ENCODE data around the gene CCT3.

The CCT3 gene

DNA sequence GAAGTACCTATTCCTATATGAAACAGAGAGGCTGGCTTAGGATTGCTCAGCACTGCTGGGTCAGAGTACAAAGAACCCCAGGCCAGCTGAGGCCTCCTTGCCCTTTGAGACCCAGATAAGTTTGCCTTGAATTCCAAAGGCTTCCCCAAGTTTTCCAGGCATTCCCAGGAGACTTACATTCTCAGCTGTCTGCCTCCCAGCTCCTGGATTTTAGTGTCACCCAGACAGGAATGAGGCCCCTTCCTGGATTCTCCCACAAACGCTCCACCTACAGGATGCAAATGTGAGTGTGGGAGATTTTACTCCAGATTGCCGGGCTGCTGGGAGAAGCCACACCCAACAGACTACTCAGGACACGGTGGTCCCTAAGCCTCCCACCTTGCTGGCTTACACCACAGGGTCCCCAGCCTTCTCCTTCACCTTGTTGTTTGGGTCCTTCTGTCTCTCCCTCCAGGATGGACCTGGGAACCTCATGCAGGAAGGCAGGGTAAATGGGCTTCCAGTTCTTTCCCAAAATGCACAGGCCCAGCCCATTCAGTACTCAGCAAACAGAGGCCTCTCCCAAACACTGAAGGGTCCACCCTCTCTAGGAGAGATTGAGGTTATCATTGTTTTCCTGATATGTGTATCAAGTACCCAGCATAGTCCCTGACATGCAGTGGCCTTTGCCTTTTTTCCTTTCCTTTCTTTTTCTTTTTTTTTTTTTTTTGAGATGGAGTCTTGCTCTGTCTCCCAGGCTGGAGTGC, 41.5 kb upstream of the CCT3 start:
- H3K27ac ChIP-seq (ENCODE audit: low read length), result no peak overlapping the region
- H3K4me2 ChIP-seq (ENCODE audit: low read depth, low read length), result no peak overlapping the region
- H3K27me3 ChIP-seq (replicated peaks; ENCODE audit: insufficient read depth, low read length), result peaks cover 8% of the 10 kb centered on the region; the same call in 1 of the 2 replicates
- no peak for DNase-seq
- no peak overlapping the region for H3K4me3 ChIP-seq (ENCODE audit: low read length)
- H3K4me1 ChIP-seq (ENCODE audit: low read length), result no peaks in the 10 kb centered on the region
- no peaks in the 10 kb centered on the region for H3K9me3 ChIP-seq (replicated peaks; ENCODE audit: insufficient read depth, low read length)
- no peaks in the 10 kb centered on the region for H3F3A ChIP-seq (ENCODE audit: insufficient read depth, low read length)
- H4K20me1 ChIP-seq (ENCODE audit: insufficient read depth, low read length), result no peaks in the 10 kb centered on the region
- no peak for TF ChIP-seq EZH2 (optimal IDR thresholded peaks at IDR 0.05; ENCODE audit: low read depth, low read length)
- no peak for TF ChIP-seq EZH2phosphoT487 (IDR thresholded peaks at IDR 0.05; ENCODE audit: low read length)
- TF ChIP-seq, protein P1, sequence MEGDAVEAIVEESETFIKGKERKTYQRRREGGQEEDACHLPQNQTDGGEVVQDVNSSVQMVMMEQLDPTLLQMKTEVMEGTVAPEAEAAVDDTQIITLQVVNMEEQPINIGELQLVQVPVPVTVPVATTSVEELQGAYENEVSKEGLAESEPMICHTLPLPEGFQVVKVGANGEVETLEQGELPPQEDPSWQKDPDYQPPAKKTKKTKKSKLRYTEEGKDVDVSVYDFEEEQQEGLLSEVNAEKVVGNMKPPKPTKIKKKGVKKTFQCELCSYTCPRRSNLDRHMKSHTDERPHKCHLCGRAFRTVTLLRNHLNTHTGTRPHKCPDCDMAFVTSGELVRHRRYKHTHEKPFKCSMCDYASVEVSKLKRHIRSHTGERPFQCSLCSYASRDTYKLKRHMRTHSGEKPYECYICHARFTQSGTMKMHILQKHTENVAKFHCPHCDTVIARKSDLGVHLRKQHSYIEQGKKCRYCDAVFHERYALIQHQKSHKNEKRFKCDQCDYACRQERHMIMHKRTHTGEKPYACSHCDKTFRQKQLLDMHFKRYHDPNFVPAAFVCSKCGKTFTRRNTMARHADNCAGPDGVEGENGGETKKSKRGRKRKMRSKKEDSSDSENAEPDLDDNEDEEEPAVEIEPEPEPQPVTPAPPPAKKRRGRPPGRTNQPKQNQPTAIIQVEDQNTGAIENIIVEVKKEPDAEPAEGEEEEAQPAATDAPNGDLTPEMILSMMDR (IDR thresholded peaks at IDR 0.05; ENCODE audit: low read length), result no peak
- H2AFZ ChIP-seq (ENCODE audit: low read length), result no peak overlapping the region
- H3K9ac ChIP-seq (ENCODE audit: low read length), result no peak overlapping the region
- no peaks in the 10 kb centered on the region for H3K79me2 ChIP-seq (ENCODE audit: low read length)
- no peaks in the 10 kb centered on the region for H3K9me2 ChIP-seq (replicated peaks; ENCODE audit: insufficient read depth, low read length)
- no peaks in the 10 kb centered on the region for H3K36me3 ChIP-seq (replicated peaks; ENCODE audit: insufficient read depth, low read length)

DNA sequence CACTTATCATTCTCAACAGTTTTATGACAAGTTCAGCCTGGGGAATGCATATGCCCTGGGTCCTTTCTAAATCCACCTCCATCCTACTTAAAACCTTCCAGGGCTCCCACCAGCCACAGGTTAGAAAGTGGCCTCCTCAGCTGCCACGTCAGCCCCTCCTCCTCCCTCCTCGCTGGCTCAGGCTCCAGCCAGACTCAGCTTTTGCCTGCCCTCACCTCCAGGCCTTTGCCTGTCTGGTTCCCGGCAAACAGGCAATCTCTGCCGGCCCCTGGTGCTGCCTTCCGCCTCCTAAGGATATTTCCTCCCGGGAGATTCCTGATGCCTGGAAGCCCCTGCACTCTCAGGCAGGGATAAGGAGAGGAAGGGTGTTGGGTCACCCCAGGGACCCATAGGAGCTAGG, 40.5 kb upstream of the CCT3 start:
- H3K27me3 ChIP-seq (replicated peaks; ENCODE audit: insufficient read depth, low read length), result peaks cover 17% of the 10 kb centered on the region
- no peaks in the 10 kb centered on the region for H3K9me2 ChIP-seq (replicated peaks; ENCODE audit: insufficient read depth, low read length)
- no peaks in the 10 kb centered on the region for H3K4me1 ChIP-seq (ENCODE audit: low read length)
- H3K9me3 ChIP-seq (replicated peaks; ENCODE audit: insufficient read depth, low read length), result no peaks in the 10 kb centered on the region
- H3K4me2 ChIP-seq (ENCODE audit: low read depth, low read length), result no peak overlapping the region
- H3K36me3 ChIP-seq (replicated peaks; ENCODE audit: insufficient read depth, low read length), result no peaks in the 10 kb centered on the region
- no peaks in the 10 kb centered on the region for H4K20me1 ChIP-seq (ENCODE audit: insufficient read depth, low read length)
- H2AFZ ChIP-seq (ENCODE audit: low read length), result no peak overlapping the region
- no peak overlapping the region for H3K9ac ChIP-seq (ENCODE audit: low read length)
- no peak overlapping the region for H3K27ac ChIP-seq (ENCODE audit: low read length)
- TF ChIP-seq EZH2phosphoT487 (IDR thresholded peaks at IDR 0.05; ENCODE audit: low read length), result no peak
- TF ChIP-seq, protein P1 (IDR thresholded peaks at IDR 0.05; ENCODE audit: low read length), result no peak
- no peak for TF ChIP-seq EZH2 (optimal IDR thresholded peaks at IDR 0.05; ENCODE audit: low read depth, low read length)
- DNase-seq, result no peak
- no peak overlapping the region for H3K4me3 ChIP-seq (ENCODE audit: low read length)
- no peaks in the 10 kb centered on the region for H3F3A ChIP-seq (ENCODE audit: insufficient read depth, low read length)
- no peaks in the 10 kb centered on the region for H3K79me2 ChIP-seq (ENCODE audit: low read length)

DNA sequence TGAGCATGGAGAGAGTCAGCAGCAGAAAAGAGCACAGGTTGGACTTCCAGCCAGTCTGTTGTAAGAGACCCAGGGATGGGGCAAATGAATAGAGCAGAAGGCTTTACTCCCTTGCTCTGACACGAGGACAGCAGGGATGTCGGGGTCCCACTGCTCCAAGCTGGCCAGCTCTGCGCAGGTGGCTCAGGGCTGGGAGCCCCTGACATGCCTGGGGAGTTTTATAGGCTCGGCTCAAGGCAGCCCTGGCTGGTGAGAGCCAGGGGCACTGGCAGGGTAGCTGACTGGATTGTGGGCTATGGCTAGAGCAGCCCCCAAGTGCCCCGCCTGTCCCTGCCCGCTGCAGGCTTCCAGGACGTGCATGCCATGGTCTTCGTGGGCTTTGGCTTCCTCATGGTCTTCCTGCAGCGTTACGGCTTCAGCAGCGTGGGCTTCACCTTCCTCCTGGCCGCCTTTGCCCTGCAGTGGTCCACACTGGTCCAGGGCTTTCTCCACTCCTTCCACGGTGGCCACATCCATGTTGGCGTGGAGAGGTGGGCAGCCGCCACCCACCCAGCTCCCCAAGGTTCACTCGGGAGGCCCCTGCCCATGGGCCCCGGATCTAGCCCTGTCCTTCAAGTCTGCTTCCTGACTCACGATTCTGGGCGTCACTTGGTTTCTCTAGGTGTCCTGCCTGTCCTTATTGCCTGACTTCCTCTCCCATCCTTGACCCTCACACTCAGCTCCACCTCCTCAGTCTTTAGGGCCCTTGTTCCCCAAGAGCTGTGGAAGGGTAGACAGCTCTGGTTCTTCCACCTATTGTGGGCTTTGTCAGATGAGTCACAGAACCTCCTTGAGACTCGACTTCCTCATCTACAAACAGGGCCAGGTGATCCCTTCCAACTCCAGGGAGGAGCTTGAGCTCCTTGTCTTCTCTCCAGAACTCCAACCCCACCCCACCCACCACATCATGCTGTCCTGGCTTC, 39.1 kb upstream of the CCT3 start:
- no peak overlapping the region for H3K4me2 ChIP-seq (ENCODE audit: low read depth, low read length)
- peaks cover 28% of the 10 kb centered on the region for H3K27me3 ChIP-seq (replicated peaks; ENCODE audit: insufficient read depth, low read length)
- no peak for TF ChIP-seq EZH2phosphoT487 (IDR thresholded peaks at IDR 0.05; ENCODE audit: low read length)
- TF ChIP-seq, protein P1 (IDR thresholded peaks at IDR 0.05; ENCODE audit: low read length), result no peak
- TF ChIP-seq EZH2 (optimal IDR thresholded peaks at IDR 0.05; ENCODE audit: low read depth, low read length), result no peak
- no peaks in the 10 kb centered on the region for H3K4me1 ChIP-seq (ENCODE audit: low read length)
- no peak for DNase-seq
- H3K9ac ChIP-seq (ENCODE audit: low read length), result no peak overlapping the region
- no peaks in the 10 kb centered on the region for H3K36me3 ChIP-seq (replicated peaks; ENCODE audit: insufficient read depth, low read length)
- no peak overlapping the region for H3K27ac ChIP-seq (ENCODE audit: low read length)
- H3K9me3 ChIP-seq (replicated peaks; ENCODE audit: insufficient read depth, low read length), result no peaks in the 10 kb centered on the region
- no peaks in the 10 kb centered on the region for H3K79me2 ChIP-seq (ENCODE audit: low read length)
- H4K20me1 ChIP-seq (ENCODE audit: insufficient read depth, low read length), result no peaks in the 10 kb centered on the region
- no peaks in the 10 kb centered on the region for H3K9me2 ChIP-seq (replicated peaks; ENCODE audit: insufficient read depth, low read length)
- no peak overlapping the region for H3K4me3 ChIP-seq (ENCODE audit: low read length)
- H3F3A ChIP-seq (ENCODE audit: insufficient read depth, low read length), result no peaks in the 10 kb centered on the region
- no peak overlapping the region for H2AFZ ChIP-seq (ENCODE audit: low read length)

Data from MM.1S (cell line).